Measurements from ENCODE around the gene SEPTIN5.
A peak's percentile ranks its signal among the peaks of the same experiment; 100 is the strongest.

Gene SEPTIN5

GRCh38 chr22:19705181-19705934 lies 8.9 kb upstream of the SEPTIN5 start:
- no peak for DNase-seq (ENCODE audit: low read depth in 3 of 3)

- no peak for DNase-seq (ENCODE audit: low read depth in 3 of 3)
These were observed 7.6 kb upstream of the SEPTIN5 start for GRCh38 chr22:19706661-19707151.

DNA sequence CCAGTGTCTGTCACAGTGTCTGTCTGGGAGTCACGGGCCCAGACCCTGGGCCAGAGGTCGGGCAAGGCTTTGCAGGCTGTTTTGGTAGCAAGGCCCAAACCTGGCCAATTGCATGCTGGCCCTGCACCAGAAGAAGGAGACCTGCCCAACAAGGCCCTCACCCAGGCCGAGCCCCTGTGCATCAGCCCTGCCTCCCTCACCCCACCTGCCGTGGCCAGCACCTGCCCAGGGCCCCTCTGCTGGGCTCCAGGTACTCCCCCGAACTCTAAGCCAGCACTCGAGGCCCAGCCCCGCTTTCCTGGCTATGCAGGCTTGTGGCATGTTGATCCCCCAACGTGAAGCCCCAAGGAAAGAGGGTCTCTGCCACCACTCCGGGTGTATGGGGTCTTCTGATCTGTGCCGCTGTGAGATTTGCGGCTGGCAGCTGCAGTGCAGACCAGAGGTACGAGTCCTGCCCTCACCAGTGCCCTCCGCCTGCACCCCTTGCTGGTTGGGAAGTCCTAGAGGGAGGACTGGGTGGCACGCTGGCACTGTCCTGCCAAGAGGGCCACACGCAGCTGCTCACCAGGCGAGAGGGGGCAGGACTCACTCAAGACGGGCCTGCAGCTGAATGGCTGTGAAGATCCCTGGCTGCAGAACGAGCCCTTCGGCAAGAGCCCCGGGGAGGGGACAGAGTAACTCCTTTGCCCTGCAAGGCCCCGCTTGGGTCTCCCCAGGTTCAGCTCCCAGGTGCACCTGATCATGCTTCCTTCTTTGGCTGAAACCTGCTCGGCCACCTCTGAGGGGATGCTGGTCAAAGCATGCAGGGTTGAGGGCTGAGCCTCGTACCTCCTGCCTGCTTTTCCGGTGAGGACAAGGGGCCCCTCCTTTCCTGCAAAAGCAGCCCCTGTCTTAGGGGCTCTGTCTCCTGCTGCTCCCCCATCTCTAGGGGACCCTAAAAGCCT lies 6.7 kb upstream of the SEPTIN5 start:
- DNase-seq (ENCODE audit: low read depth in 3 of 3) = no peak

DNA sequence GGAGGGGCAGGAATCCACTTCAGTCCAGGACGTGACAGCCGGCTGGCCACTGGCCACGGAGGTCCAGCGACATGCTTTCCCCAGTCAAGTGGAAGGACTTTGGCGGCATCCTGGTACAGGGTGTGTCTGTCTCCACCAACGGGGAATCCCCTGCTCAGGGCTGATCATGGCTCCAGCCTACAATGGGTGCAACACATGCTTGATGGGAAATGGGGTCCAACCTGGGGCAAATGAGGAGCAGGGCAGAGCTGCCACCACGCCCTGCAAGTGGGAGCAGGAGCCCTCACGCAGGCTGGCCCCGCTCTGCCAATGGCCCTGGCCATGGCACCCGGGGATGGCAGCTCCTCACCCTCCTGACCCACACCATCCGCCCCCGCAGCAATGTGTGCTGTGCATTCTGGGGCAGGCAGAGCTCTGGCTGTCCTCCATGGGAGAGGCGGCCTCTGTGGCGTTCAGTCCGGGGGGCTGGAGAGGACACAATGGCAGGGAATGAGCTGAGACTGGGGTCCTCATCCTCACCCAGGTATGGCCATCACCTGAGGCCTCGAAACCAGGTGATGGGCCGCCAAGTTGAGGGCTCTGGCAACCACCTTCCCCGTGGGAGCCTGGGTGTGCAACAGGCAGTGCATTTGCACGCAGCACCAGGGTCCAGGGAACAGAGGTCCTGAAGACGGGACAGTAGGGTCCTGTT lies 5.8 kb upstream of the SEPTIN5 start:
- DNase-seq (ENCODE audit: low read depth in 3 of 3) = no peak

DNA sequence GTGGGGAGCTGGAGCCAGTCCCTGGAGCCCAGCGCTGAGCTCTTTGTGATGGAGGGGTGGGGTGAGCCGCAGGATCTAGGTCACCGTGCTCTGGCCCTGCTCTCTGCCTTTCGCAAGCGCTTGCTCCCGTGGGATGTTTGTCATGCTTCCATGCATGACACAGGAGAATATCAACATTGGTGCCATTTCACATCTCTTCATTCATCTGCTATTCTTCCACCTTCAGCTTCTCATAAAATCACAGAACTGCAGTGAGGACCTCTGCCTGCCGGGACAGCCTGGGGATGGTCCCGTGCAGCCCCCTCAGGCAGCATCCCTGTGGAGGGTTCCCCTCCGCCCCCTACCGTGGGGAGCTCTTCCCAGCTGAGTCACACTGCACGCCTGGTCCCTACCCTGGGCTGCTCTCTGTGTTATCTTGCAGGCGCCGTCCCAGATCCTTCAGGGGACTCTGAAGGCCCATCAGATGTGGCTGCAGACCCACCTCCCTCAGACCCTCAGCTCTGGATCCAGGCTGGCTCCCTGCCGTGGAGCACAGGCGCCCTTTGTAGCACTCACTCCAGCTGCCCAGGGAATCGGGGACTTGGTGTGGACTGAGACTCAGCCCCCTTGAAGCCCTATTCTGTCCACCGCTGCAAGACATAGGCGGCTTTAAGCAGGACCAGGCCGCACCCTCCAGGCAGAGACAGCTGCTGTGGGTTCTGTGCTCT lies 5.1 kb upstream of the SEPTIN5 start:
- no peak for DNase-seq (ENCODE audit: low read depth in 3 of 3)

DNA sequence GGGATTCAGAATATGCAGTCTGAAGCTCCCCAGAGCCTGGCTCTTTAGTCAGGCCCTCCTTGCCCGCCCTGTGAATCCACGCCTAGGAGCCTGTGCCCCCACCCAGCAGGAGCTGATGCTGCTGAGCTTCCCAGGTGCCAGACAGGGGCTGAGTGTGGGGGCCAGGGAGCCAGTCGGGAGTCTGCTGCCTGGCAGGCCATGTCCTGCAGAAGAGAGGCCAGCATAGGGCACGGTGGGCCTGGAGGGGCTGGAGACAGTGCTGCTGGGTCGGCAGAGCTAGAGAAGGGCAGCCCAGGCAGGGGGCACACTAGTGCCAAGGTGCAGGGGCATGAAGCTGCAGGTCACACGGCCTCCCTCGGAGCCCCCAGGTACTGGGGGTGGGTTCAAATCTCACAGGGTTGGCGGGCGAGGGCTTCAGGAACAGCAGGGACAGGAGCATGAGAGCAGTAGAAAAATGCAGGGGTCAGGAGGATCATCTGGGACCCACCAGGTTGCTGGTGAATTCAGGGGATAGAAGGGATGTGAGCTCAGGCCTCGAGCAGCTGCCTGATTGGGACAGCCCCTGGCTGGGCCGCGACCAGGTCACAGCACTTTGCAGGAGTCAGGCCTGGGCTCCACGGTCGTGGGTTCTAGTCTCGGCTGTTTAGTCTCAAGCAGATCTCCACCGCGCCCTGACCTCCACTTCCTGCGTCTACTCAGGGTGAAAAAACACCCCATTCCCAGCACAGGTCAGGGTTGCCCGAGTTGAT lies 4.1 kb upstream of the SEPTIN5 start:
- DNase-seq (ENCODE audit: low read depth in 3 of 3) = no peak

GRCh38 chr22:19710769-19711106 lies 3.6 kb upstream of the SEPTIN5 start:
- no peak for DNase-seq (ENCODE audit: low read depth in 3 of 3)

DNA sequence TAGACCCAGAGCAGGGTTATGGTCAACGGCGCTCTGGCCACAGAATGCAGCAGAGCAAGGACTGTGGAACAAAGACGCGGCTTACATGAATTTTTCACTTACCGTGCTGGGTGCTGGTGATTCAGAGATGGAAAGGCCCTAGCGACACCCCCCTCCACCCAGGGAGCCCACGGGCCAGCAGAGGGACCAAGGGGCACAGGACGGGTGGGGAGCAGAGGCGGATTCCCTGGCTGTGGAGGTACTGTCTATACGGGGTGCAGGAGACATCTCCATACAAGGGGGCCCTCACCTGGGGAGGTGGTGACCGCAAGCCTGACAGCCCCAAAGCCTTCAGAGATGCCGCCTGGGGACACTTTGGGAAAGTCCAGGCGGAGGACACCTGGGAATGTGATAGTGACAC lies 1.1 kb upstream of the SEPTIN5 start:
- no peak for DNase-seq (ENCODE audit: low read depth in 3 of 3)

- no peak for DNase-seq (ENCODE audit: low read depth in 3 of 3)
These were observed 522 bp upstream of the SEPTIN5 start for GRCh38 chr22:19713650-19714311.

DNA sequence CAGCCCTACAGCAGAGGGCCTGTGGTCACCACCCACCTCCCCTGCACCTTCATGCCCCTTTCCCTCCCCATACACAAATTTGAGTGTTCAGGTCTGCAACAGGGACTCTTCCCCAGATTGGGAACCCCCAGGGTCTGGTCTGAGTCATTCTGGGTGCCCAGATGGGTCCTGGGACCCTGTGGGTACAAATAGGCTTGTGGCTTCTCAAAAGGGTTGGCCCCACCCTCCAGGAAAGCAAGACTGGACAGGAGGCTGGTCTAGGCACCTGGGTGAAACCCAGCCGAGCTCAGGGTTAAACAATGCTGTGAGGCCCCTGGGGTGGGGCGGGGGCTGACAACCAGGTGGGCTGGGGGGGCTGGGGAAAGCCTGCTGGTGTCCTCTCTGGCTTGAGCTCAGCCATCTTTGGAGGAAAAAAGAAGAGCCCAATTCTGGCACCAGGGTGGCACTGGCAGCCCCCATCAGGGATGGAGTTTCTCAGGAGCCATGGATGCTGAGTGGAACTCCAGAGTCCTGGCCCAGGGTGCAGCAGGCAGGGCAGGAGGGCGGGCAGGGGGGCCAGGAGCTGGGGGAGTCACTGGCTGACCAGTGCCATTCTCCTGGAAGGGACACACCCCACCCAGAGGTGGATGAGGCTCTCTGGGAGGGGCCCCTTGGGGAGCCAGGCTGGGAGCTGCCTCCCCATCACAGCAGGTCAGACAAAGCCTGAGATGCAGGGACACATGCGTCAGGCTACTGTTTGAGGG lies 1.1 kb downstream of the SEPTIN5 start:
- no peak for DNase-seq (ENCODE audit: low read depth in 3 of 3)

DNA sequence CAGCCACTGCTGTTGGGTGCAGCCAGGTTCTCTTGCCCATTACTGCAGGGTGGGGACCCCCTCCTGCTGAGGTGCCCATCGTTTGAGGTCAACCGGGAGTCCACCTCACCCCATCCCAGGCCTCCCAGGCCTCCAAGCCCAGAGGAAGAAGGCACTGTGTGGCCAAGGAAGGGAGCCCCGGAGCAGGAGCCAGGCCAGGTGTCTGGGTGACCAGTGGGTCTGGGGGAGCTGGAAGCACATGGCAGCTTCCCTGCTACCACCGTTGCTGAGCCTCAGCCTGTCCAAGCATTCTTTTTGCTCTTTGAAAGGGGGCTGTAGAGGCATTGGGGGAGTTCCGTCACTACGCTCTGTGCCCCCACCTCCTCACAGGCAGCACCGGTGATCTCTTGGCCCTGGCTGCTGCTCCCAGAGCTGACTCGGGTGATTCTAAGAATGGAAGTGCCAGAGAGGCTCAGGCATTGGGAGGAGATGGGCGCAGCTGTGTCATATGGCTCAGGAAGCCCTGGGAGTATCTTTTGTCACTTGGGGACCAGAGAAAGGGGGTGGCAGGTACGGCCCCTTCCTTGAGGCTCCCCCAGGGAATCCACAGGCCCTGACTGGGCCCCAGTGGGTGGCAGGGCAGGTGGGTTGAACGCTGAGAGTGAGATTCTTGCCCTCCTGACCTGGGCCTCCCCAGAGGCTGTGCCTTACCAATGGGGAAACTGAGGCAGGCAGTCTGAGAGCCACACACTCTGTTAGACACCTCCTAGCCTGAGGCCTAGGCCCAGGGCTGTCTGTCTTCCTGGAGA lies 1.9 kb downstream of the SEPTIN5 start:
- no peak for DNase-seq (ENCODE audit: low read depth in 3 of 3)

- no peak for DNase-seq (ENCODE audit: low read depth in 3 of 3)
These were observed 2.5 kb downstream of the SEPTIN5 start for GRCh38 chr22:19716829-19717105.

DNA sequence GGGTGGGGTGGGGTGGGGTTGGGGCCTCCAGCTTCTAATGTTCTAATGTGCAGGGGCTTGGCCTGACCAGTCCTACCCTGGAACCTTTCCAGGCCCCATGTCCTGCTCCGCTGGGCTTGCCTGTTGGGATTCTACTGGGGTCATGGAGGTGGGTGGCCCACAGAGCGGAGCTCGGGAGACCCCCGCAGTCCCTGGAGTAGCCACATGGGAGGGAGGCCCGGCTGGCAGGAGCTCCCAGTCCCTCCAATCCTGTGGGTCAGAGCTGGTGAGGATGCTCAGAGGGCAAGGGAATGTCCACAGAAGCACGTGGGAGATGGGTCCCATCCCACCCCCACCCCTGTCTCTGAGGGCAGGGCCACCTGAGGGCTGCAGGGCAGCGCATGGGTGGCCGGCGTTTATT lies 2.9 kb downstream of the SEPTIN5 start:
- DNase-seq (ENCODE audit: low read depth in 3 of 3) = no peak

GRCh38 chr22:19717691-19718455 lies 3.6 kb downstream of the SEPTIN5 start:
- peak; percentile 54 to 63 (median 62) for DNase-seq (ENCODE audit: low read depth in 3 of 3)

DNA sequence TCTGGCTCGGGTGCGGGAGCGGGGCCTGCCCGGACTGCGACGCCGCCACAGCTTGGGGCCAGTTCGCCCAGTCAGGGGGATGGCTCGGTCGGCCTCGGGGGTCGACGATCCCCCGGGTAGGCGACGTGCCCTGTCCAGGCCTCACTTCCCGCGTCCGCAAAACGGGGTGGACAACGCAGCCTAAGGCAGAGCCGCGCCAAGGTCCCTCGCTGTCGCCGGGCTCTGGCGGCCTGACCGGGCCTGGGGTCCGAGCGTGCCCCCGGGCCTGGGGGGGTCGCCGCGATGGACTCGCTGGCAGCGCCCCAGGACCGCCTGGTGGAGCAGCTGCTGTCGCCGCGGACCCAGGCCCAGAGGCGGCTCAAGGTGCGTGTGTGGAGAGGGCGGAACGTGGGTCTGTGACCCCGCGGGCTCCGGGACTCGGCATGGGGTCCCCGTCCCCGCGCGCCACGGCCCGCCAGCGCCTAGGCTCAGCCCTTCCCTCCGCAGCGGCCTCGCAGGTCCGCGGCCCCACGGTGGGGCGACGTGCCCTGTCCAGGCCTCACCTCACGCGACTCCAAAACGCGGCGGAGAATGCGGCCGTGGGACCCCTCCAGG lies 4.2 kb downstream of the SEPTIN5 start:
- DNase-seq (ENCODE audit: low read depth in 3 of 3) = no peak

DNA sequence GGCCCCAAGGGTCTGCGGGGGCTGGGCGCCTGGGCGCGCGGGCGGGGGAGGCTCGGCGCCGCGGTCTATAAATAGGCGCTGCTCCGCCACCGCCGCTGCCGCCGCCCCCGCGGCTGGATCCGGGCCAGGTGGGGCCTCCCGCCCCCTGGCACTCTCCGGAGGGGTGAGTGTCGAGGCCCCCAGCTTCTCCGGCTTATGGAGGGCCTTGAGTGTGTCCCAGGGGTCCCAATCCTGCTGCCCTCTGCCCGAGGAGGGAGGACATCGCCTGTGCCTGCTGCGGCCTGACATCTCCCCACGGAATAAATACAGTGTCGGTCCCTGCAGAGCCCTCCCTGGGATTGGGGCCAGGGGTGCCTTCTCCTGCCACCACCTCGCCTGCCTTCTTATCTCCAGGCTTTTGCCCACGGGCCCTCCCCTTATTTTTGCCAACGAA lies 4.8 kb downstream of the SEPTIN5 start:
- DNase-seq (ENCODE audit: low read depth in 3 of 3) = no peak

DNA sequence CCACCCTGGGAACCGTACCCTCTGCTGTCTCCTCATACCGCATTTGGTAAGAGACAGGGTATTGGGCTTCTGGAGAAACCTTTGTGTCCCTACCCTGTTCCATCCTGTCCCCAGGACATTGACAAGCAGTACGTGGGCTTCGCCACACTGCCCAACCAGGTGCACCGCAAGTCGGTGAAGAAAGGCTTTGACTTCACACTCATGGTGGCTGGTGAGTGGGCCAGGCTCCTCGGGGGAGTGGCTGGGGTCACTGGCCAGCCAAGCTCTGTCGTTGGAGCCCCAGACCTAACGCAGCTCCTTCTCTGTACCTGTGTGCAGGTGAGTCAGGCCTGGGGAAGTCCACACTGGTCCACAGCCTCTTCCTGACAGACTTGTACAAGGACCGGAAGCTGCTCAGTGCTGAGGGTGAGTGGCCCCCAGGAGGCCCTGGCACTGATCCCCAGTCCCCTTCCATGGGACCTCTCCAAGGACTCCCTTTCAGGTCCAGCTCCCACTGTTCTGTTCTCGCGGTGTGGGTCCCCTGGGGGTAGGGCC lies 5.3 kb downstream of the SEPTIN5 start:
- DNase-seq (ENCODE audit: low read depth in 3 of 3) = no peak
